HG03575 (cell line): ENCODE results near the gene OST4.
"Not testable (repeated sequence)": the region's sequence is repeated elsewhere in the genome, so short reads cannot be mapped to it uniquely, and the experiment has no call there.

Experiments
- ATAC-seq: cut with Tn5 transposase; IDR thresholded peaks from one replicate; pipeline ENCODE4 v1.9.1; 2021; ENCODE audit not compliant: unreplicated experiment, insufficient number of reproducible peaks, low FRiP score; ENCODE audit errors: extremely low read depth

Gene OST4

DNA sequence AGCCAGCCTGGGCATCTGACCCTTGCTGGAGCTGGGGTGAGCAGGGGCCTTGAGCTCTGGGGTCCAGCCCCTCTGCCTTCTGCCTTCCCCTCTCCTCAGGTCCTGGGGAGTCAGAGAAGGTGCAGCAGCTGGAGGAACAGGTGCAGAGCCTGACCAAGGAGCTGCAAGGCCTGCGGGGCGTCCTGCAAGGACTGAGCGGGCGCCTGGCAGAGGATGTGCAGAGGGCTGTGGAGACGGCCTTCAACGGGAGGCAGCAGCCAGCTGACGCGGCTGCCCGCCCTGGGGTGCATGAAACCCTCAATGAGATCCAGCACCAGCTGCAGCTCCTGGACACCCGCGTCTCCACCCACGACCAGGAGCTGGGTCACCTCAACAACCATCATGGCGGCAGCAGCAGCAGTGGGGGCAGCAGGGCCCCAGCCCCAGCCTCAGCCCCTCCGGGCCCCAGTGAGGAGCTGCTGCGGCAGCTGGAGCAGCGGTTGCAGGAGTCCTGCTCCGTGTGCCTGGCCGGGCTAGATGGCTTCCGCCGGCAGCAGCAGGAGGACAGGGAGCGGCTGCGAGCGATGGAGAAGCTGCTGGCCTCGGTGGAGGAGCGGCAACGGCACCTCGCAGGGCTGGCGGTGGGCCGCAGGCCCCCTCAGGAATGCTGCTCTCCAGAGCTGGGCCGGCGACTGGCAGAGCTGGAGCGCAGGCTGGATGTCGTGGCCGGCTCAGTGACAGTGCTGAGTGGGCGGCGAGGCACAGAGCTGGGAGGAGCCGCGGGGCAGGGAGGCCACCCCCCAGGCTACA, 10.7 kb upstream of the OST4 start:
- ATAC-seq: no peak

DNA sequence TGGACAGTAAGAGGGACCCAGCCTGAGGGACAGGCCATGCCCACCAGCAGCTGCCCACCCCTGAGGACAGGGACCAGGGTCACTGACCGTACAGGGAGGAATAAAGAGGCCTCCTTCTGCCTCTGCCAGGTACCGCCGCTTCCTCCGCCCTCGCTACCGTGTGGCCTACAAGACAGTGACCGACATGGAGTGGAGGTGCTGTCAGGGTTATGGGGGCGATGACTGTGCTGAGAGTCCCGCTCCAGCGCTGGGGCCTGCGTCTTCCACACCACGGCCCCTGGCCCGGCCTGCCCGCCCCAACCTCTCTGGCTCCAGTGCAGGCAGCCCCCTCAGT, 9.1 kb upstream of the OST4 start:
- no peak for ATAC-seq

DNA sequence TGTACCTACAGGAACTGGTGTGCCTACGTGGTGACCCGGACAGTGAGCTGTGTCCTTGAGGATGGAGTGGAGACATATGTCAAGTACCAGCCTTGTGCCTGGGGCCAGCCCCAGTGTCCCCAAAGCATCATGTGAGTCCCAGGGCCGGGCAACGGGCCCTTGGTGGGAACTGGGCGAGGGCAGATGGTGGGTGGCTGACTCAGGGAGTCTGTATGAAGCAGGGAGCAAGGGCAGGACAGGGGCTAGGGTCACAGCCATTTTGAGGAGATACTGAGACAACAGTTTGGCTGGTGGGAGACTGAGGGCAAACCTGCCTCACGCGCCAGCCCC, 8.7 kb upstream of the OST4 start:
- ATAC-seq: no peak

DNA sequence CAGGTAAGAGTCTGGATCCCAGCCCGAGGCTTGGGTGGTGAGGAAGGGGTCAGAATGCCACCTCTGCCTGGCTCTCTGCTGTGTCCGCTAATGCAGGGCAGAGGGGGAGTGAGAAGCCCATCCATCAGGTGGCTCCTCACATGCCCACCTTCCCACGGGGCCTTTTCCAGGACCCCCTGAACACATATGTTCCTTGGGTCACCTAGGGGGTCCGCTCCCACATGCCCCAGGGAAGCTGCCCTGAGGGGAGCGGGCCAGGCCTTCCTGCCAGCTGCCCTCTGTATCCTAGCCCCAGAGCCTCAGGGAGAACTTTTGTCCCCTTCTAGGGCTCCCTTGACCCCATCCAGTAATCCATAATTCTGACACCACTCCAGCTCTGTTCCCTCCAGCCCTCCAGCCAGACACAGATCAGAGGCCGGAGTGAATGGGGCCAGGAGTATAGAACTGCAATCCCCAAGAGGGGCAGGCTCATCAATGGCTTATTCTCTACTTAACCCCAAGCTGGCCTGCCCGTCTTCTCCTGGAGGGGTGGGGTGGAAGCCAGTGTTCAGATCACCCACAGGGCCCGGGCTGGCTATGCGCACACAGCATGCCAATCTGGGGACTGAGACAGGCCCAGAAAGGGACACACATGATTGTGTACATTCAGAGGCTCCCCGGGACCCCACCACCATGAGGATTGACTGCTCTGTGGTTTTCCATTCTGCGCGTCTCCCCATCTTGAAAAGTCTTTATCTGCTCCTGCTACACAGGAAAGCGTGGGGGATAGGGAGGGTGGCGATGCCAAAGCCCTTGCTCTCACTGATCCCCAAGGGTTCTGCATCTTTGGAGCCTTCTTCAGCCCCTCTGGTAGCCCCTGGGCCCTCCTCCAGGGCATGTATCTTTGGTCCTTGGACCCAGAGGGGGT, 8.0 kb upstream of the OST4 start:
- no peak for ATAC-seq

DNA sequence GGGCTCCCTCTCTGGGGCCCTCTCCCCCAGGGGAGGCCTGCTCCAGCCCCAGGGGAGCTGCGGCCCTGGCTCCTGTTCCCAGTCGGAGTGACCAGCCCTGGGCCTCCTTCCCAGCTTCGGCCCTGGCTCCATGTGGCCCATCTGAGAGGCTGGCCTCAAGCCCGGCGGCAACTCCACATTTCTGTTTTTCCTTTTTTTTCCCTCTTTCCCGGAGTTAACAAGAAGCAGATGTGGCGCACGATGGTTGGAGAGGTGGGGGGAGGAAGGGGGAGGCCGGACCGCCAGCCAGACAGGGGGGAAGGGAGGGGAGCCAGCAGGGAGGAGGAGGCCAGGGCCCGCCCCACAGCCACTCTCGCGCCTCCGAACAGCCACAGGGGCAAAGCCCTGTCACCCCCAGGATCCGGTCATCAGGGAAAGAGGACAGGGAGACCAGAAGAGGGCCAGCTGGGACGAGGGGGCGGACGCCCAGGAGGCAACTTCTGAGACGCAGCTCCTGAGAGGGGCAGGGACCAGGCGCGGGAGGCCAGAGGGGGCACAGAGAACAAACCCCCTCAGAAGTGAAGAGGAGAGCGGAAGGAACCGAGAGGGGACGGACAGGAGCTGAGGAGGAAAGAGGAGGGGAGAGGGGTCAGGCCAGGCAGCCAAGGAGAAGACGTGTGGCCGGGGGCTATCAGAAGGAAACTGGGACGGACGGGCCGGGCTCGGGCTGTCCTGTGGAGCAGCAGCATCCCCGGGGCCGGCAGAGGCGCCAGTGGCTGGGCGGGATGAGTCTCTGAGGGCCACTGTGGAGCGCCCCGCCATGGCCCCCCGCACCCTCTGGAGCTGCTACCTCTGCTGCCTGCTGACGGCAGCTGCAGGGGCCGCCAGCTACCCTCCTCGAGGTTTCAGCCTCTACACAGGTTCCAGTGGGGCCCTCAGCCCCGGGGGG, 7.1 kb upstream of the OST4 start, which contains the start of gene EMILIN1:
EMILIN1 (plus strand) TSS at position 349 of the 928 bp plus-strand sequence; CDS start at position 800, 451 bp downstream.
- no peak for ATAC-seq

DNA sequence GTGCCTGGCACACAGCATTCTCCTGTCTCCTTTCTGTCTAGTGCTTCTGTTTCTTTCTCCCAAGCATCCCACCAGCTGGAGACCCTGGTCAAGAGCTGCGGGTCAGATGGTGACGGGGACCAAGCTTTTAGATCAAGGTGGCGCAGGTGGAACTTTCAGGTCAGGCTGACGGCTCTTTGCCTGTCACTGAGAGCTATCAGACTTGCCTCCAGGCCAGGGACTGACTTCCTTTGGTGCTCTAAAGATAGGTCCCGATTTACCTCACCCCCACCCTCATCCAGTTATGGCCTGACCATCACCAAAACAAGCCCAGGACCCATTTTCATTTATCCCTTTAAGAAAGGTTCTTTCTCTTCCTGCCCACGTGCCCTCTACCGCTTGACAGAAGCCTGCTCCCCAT, 5.8 kb upstream of the OST4 start:
- ATAC-seq: no peak

DNA sequence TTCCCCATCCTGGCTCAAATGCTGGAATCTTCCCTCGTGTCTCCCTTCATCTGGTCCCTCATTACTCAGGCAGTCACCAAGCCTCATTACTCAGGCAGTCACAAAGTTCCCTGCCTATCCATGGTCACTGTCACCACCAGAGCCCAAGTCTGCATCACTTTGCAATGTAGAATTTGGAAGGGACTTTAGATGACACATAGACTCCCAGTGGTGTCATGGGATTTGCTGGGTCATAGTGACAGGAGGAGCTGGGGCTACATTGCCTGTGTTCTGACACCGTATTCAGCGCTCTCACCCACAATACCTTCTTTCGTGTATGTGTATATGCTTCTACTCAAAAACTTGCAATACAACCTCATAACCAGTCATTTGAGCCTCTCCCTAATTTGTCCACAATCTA, 4.9 kb upstream of the OST4 start:
- ATAC-seq: no peak

DNA sequence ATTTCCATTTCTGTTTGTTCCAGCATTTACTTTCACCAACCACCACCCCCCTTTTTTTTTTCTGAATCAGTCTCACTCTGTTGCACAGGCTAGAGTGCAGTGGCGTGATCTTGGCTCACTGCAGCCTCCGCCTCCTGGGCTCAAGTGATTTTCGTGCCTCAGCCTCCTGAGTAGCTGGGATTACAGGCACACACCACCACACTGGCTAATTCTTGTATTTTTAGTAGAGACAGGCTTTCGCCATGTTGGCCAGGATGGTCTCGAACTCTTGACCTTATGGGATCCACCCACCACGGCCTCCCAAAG, 4.1 kb upstream of the OST4 start:
- not testable (repeated sequence) for ATAC-seq

DNA sequence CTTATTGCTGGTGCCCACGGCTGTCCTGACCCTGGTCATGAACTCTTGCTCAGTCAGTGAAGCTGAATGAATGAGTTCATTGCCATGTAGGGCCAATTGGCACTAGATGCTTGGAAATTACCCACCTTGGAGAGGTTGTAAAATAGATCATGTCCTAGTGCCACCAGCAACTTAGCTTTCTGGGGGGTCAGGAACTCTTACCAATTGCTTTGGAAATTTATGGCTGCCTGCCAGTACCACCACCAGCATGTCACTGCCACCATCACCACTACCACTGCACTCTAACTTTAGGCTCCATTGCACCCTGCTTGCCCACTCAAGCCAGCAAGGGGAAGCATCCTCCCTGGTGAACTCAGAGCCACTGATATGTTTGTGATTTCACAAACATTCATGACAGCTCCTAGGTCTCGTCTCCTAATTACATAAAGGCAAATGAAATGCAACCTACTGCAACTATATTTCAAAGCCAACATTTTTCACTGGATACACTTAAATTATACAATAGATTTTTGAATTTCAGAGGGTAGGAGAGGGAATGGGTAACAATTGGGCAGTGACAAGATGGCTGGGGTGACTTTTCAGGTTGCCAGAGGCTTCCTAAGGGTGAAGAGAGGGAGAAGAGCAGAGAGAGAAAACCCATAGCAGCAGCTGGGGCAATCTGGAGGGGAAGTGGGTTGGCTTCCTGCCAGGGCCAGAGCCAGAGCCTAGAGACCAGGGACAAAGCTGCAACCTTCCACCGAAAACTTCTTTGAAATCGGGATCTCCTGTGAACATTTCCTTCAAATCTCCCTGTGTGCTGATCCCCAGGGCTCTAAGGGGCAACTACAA, 3.5 kb upstream of the OST4 start:
- ATAC-seq: no peak

DNA sequence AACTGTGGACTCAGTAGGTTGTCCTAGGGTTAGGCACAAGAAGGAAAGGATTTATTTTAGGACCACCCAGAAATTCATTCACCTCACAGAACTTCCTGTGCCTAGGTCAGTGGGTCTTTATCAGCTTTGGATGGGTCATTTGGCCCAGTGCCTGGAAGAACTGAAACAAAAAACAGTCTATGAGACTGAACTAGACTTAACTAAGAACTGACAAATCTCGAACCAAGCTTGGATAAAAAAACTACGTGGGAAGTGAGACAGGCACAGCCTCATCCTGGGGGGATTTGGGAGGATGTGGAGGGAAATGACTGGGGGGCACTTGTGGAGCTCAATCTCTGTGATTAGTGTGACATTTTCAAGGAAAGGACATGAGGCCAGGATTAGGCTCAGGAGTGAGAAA, 2.3 kb upstream of the OST4 start:
- ATAC-seq: no peak

DNA sequence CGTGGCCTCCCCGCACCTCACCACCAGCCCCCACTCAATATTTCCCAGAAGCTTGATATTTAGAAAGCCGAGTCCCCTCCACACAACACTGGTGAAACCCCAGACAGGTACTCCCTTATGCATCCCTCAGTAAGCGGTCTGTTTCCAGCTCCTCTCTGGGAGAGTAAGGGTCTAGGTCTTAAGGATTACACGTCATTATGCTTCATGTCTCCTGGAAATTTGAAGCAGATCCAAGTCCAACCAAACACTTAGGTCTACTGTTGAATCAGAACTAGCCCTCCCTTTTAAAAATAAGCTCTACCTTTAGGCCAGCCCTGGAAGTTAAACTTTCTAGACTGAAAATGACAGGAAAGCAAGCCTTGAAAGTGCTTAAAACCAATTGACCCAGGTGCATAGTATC, 1.5 kb upstream of the OST4 start:
- no peak for ATAC-seq

DNA sequence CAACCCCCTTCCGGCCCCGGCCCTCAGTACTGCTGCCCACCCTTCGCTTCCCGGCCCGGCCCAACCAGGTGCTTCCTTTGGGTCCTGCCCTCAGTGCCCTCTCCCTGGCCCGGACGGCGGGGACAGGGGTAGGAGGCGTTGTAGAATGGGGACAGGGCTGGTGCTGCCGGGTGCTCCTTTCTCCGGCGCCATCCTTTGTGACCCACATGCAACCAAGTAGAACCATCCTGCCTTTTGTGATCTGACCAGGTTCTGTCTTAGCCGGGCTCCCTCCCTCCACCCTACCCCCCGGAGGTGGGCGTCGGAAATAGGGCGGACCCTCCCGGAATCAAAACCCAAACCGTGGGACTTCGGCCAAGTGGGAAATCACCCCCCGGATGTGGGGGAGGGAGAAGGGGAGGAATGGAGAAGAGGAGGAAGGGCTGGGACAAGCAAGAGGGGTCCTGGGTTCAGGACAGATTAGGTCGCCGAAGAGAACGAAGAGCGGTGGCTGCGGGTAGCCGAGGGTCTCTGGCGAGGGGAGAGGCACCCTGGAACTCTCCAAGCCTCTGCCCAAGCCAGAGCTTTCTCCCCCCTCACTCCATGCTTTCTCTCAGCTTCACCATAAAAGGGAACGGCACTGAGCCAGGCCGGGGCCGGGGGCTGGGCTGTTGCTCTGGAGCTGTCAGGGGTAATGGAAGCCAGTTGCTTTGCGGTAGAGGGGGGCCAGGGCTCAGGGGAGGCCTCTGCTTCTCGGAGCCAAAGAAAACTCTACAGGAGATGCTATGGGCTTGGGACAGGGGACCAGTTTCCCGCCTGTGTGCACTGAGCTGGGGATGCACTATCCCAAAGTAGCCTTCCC, 756 bp upstream of the OST4 start:
- ATAC-seq: no peak

DNA sequence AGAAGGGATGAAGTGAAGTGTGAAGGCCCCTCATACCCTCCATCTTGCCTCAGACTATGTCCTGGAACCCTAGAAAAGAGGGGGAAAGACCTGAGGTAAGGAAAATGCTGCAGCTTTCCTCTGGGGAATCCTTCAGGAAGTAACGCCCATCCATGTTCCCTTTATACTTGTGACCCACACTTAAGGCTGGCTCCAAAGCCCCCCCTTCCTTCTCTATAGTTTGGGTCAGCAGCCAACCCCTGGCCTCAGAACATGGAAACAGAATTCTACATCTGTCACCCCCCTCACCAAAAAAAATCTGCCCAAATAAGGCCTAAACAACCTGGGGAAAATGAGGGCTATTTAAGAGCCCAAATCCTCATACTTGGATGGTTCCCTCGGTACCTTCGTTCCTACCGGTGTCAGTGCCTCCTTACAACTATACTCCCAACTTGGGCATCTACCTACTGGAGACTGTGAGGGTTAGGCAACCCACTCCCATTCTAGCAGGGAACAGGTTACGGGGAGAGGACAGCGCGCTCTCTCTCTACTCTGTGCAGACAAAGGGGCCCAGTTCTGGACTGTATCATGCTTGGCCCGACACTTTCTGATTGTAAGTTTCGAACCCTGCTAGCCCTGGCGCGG, 689 bp downstream of the OST4 start:
- ATAC-seq: no peak

DNA sequence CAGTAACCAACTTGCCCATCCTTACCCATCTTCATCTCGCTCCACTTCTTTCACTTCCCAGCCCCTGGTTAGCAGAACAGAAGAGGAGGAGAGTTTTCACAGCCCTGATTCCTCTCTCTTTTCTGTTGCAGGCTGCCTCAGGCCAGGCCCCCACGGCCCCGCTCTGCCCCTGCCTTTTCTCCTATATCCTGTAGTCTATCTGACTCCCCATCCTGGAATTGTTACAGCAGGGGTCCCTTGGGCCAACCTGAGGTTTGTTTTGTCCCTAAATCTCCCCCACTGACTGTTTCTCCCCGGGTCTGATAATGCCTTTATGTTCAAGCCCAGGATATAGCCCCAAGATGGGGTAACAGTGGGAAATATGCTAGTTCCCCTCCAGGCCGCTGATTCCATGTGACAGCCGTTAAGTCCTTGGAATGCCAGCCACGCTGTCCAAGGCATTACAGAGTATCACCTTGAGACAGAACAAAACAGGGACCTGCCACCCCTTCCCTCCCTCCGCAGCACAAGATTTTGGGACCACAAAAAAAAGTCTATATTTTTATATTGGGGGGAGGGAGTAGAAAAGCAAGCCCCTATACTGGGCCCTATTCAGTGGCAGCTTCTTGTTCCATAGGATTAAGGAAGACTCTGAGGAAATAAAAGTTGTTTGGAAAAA, 1.4 kb downstream of the OST4 start:
- ATAC-seq: no peak

DNA sequence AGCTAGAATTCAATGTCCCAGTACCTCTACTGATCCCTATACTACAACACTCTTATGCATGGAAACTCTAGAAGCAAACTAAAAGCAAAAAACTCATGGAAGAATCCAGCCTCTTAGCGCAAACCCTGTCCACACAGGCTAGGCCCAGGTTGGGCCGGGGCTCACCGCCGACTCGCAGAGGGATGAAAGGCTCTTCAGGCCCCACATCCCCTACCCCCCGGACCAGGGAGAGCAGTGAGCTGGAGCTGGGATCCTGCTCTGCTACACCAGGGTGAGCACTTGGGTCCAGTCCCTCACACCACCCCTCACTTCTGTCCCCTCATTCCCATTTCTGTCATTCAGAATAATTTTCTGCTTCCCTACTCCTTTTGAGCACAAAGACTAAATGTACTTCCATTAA, 2.0 kb downstream of the OST4 start:
- ATAC-seq: no peak

DNA sequence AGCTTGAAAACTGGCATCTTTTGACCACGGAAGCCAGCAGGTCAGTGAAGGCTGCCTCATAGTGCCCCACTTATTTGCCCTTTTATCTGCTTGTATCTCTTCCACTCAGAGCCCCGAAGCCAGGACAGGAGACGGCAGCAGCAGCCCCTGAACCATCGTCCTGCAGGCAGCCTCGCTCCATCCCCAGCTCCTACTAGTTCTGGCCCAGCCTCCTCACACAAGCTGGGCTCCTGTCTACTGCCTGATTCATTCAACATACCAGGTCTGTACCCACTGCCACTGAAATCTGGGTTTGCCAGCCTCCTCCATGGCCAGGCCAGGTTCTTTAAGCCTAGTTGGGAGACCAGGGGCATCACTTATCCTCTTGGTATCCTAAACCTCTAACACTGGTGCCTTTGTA, 4.1 kb downstream of the OST4 start:
- ATAC-seq: no peak

DNA sequence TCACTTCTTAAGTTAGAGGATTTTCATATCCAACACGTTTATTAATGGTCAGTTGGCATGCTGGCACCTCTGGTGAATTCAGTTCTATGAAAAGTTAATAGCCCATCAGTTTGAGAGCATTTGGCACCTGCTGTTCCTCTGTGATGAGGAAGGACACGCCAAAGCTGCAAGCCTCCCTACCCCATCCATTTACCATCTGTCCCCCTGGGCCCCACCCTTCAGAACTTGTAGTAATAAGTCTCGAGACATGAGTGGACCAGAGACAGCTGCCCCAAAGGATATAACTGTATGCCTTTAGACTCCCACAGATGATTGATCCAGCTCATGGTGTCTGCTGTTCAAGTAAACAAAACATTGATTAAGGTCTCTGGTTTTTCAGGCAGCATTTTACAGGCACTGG, 6.3 kb downstream of the OST4 start:
- no peak for ATAC-seq
